ENCODE results near the gene ZNF529.

The ZNF529 gene

GRCh38 chr19:36574741-36575140 lies 1.6 kb upstream of the ZNF529 start:
- no peak for DNase-seq (ENCODE audit: low spot score)
- no peak for TF ChIP-seq CTCF (IDR thresholded peaks at IDR 0.05; ENCODE audit: extremely low read depth, missing control alignments)

- TF ChIP-seq CTCF (IDR thresholded peaks at IDR 0.05; ENCODE audit: extremely low read depth, missing control alignments) = no peak
- DNase-seq (ENCODE audit: low spot score) = no peak
Measured at GRCh38 chr19:36573895-36574720, 1.0 kb upstream of the ZNF529 start.

- DNase-seq (ENCODE audit: low spot score) = no peak
- no peak for TF ChIP-seq CTCF (IDR thresholded peaks at IDR 0.05; ENCODE audit: extremely low read depth, missing control alignments)
Measured at GRCh38 chr19:36572593-36573019, 486 bp downstream of the ZNF529 start.

- DNase-seq (ENCODE audit: low spot score) = no peak
- TF ChIP-seq CTCF (IDR thresholded peaks at IDR 0.05; ENCODE audit: extremely low read depth, missing control alignments) = no peak
Measured at GRCh38 chr19:36564391-36564790, 8.7 kb downstream of the ZNF529 start.

GRCh38 chr19:36547001-36547732 lies 25.9 kb downstream of the ZNF529 start:
- DNase-seq (ENCODE audit: low spot score) = no peak

GRCh38 chr19:36528921-36529518 lies 44.1 kb downstream of the ZNF529 start:
- no peak for TF ChIP-seq CTCF (IDR thresholded peaks at IDR 0.05; ENCODE audit: extremely low read depth, missing control alignments)
- peak; percentile 41 for DNase-seq (ENCODE audit: low spot score)

More at GRCh38 chr19:36547001-36547732, 25.9 kb downstream of the ZNF529 start:
- TF ChIP-seq CTCF (IDR thresholded peaks at IDR 0.05; ENCODE audit: extremely low read depth, missing control alignments) = no peak
